Measurements from ENCODE around the gene SOSTDC1.
"Not testable (repeated sequence)": the region's sequence is repeated elsewhere in the genome, so short reads cannot be mapped to it uniquely, and the experiment has no call there.

Gene SOSTDC1

GRCh38 chr7:16465469-16466361 lies at the start of gene SOSTDC1:
Gene SOSTDC1, minus strand, starts transcription at chr7:16465738. Its CDS starts 70 bp downstream, at chr7:16465668.
- DNase-seq: peak; percentile 65

DNA sequence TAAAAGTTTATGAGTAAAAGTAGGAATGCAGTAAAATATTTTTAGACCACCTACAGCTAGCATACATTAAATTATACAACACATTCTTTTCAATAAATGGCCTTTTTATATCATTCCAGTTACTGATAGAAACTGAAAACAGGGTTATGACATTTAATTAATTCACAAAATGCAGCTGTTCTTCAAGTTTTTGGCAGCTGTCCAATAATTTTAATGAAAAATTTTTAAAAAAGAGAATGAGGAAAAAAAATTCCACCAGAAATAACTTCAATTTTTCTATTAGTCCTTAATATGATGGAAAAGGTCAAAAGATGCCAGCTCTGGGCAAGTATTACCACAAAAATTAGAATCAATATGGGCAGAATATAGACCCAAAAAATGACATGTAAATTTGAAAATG lies 49.2 kb upstream of the SOSTDC1 start:
- DNase-seq: no peak

GRCh38 chr7:16514271-16514670 lies 48.7 kb upstream of the SOSTDC1 start:
- DNase-seq: no peak

GRCh38 chr7:16512097-16512496 lies 46.6 kb upstream of the SOSTDC1 start:
- DNase-seq: no peak

DNA sequence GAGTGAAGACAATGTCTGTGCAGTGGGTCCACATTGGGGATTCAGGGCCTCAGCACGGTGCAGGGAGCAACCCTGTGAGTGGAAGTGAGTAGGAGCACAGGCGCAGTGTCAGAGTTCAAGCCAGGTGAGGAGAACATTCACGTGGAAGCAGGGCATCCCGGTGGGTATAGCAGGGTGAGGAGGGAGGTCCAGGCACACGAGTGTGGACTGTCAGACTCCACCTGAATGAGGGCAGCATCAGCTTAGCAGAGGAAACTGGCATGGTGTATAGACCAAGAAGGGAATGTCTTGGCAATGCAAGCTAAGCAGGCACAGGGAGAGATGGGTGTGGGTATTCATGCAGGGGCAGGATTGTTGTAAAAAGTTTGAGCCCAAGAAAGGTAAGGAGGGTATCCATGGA lies 45.8 kb upstream of the SOSTDC1 start:
- DNase-seq: no peak

- DNase-seq: no peak
Observed at GRCh38 chr7:16509829-16510228, 44.3 kb upstream of the SOSTDC1 start.

- DNase-seq: not testable (repeated sequence)
Observed at GRCh38 chr7:16506422-16506821, 40.9 kb upstream of the SOSTDC1 start.

DNA sequence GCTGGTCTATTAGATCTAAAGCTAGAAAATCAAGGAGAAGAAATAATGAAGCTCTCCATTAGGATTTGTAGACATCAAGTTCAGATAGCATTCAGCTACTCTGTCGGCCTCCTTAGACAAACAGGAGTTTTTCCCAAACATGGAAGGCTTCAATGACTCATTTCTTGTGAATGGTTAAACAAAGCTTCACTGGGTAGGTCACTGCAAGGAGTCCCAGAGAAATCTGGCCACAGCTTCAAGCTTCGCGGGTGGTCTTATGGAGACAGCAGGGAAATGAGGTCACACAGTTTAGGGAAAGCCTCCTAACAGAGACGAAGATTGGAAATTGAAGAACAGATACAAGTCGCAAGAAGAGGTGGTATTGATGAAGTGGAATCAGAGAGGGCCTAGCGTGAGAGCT lies 38.5 kb upstream of the SOSTDC1 start:
- DNase-seq: no peak

GRCh38 chr7:16502303-16502702 lies 36.8 kb upstream of the SOSTDC1 start:
- DNase-seq: no peak

DNA sequence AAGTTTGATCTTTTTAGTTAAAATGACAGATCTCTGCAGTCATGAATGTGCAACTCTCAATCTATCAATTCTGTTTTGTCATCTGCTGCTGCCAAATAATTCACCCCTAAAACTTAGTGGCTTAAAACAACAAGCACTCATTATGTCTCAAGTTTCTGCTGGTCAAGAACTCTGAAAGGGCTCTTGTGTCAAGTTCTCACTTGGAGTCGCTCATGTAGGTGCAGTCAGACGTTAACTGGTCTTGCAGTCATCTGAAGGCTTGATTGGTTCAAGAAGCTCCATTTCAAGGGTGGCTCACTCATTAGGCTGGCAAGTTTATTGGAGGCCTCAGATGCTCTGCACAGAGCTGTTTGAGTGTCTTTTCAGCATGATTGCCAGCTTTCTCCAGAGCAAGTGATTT lies 32.6 kb upstream of the SOSTDC1 start:
- no peak for DNase-seq

GRCh38 chr7:16494955-16495719 lies 29.6 kb upstream of the SOSTDC1 start:
- DNase-seq: no peak

DNA sequence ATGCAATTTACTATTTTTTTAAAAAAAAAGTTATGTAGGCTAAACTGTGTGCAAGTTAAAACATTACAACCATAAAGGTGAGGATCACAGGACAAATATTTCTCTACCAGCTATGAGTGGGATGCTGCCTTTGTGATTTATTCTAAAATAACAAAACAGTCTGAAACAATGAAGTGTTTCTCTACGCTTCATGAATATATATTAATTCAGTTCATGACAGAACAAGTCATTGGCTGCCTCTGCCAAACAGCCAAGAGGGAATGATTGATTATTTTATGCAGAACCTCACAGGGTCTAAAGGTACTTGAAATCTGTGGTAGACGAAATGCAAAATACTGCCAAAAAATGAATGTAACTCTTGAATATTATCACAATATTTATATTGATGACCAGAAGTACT lies 29.0 kb upstream of the SOSTDC1 start:
- DNase-seq: no peak

DNA sequence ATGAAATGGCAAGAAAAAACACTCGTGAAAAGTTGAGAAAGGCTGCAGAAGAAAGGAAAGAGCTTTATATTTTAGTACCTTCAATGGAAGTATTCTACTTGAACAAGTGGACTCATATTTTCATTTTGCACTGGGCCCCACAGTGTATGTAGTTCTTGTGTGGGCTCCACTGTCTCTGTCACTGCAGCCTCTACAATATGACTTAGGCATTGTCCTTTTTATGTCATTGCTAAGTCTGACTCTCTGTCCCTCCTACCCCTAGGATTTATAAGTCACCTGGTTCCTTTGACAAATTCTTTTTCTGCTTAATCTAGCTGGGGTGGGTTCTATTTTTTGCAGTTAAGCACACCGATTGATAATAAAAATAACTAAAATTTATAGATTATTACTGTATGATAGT lies 27.7 kb upstream of the SOSTDC1 start:
- no peak for DNase-seq

- no peak for DNase-seq
Observed at GRCh38 chr7:16492513-16493062, 27.1 kb upstream of the SOSTDC1 start.

GRCh38 chr7:16491148-16491547 lies 25.6 kb upstream of the SOSTDC1 start:
- DNase-seq: no peak

DNA sequence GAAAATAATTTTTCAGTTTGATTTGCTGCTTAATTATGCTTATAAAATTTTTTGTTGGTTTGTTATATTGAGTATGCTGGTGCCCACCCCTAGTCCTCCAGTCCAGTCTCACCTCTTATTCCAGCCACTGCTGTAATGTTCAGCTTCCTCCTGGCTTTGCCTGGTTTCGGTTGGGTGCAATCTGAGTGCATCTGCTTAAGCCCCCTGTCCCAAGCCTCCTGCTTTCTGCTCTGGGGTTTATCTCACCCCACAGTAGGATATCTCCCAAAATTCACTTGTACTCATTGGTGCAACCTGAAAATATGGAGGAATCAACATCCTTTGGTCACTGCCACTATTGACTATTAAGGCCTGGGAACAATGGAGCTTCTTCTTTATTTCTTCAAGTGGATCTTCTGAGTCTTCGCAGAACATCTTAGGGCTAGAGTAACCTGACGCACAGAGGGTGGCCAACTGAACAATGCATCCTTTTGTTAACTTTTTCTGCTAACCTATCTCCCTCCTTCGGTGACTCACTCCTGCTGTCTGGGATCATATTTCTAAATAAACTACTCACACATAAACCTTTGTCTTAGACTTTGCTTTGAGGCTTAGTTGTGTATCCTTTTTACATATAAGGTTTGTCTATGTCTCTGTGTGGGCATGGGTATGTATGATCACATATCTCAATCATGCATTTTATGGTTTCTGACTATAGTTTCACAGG lies 19.1 kb upstream of the SOSTDC1 start:
- no peak for DNase-seq

GRCh38 chr7:16479591-16479990 lies 14.1 kb upstream of the SOSTDC1 start:
- peak; percentile 49 for DNase-seq

DNA sequence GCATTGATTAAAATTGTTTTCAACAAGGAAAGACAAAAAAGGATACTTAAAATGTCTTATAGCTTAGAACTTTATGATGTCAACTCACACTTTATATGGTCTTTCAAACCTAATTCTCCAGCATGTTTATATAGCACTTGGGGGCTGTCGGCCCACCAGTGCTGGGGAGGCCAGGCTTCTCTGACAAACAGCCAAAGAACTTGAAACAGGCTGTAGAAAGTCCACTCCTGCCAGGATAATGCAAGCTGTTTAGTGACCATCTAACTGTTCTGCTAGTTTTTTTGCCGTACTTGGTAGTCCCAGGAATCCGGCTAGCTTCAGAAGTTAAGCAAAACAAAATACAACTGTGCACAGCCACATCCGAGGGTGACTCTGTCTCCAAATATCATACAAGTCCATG lies 13.6 kb upstream of the SOSTDC1 start:
- no peak for DNase-seq

DNA sequence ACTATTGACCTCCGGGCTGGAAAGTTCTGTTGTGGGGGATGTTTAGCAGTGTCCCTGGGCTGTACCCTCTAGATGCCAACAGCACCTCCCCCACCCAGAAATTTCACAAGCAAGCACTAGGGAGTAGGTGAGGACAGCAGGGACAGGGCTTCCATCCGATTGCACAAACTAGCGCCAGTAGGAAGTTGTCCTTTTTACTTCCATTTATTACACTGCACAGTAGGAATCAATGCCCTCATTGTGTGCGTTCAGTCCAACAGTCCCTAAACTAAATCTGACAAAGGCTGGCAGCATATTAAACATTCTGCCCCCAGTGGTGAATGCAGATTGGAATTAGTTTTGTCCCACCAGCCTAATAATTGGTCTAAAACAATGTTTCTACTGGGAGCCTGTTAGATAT lies 6.4 kb upstream of the SOSTDC1 start:
- no peak for DNase-seq

DNA sequence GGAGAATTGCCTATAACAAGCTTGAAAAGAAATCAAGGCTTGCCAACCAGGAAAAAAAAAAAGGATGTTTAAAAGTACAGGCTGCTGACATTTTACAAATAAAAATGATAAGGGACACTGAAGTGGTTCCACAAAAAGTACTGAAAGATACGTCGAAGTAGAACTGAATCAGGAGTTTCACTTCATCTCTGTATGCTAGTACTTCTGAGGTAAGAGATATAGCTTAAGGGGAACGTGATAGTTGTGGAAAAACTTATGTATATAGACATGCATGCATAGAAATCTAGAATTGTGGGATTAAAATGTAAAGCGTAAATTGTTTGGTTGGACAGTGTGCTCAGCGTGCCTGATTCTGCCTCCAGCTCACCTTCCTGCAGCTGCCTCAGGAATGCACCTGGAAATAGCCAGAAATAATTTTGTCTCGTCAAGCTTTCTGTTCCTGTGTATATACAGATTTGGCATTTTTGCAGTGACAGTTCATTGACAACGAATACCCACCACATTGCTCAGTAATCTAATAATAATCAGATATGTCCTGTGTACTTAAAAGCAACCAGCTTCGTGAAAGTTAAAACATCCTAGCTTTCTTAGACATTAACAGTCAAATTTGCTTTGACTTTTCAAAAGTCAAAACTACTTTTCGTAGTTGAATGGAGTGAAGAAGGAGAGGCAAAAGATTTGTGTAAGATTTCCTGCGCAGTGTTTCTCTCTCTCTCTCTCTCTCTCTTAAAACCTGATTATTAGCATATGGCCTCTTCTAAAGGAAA lies 1.4 kb downstream of the SOSTDC1 start:
- no peak for DNase-seq

- no peak for DNase-seq
Observed at GRCh38 chr7:16463520-16463919, 2.0 kb downstream of the SOSTDC1 start.

DNA sequence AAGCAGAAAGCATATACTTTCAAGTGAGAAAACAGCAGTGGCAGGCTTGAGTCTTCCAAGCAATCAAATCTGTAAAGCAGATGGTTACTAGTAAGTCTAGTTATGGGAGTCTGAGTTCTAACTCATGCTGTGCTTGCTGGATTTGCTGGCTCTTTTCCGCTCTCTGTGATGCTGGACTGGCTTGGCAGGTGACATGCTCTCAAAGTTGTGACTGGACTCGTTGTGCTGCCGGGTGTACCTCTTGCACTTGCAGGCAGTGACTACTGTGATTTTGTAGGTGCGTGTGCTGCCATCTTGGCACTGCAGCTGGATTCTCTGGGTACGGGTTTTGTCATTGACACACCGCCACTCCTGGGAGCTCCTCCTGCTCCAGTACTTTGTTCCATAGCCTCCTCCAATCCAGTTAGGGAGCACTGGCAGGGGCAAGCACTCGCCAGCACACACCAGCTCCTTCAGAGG lies 3.1 kb downstream of the SOSTDC1 start:
- DNase-seq: no peak

All from NCI-H2227 treated with DMSO at 0.1 percent for 48 hours (cell line).